Vagina (tissue), 2 donors: ENCODE results near the gene BTF3. TPM values are rescaled to one million over a fixed set of nuclear protein-coding genes. Genes with fewer than 3 reads are reported as not detected.

ENCODE experiments used
- DNase-seq, 2 donors: peaks; one replicate each; pipeline ENCODE4 v3.0.0-alpha.2; 2017; ENCODE audit errors: extremely low spot score in 2 of 2
- H3K27ac ChIP-seq: fragments of 200-600 bp; sonication (generic); one replicate; pipeline ENCODE4 v1.5.1; 2019
- H3K27me3 ChIP-seq: fragments of 200-600 bp; sonication (generic); one replicate; pipeline ENCODE4 v1.5.1; 2019
- H3K36me3 ChIP-seq, 2 donors: fragments of 200-600 bp; sonication (generic); one replicate each; pipeline ENCODE4 v1.5.1; 2017 to 2019
- H3K4me1 ChIP-seq: fragments of 200-600 bp; sonication (generic); one replicate; pipeline ENCODE4 v1.5.1; 2019
- H3K4me3 ChIP-seq, 2 donors: fragments of 200-600 bp; sonication (generic); 1 replicate in 1 of 2; 2 replicates in 1 of 2; pipeline ENCODE4 v1.5.1; 2016 to 2019
- H3K9me3 ChIP-seq: fragments of 200-600 bp; sonication (generic); one replicate; pipeline ENCODE4 v1.5.1; 2019
- CTCF ChIP-seq, 3 experiments: fragments of 450-650 bp in 2 of 3; fragments of 200-600 bp in 1 of 3; sonication (generic) in 1 of 3; IDR thresholded peaks; one replicate each; pipeline ENCODE4 v1.5.1; 2017 to 2019; ENCODE audit warnings: antibody characterized with exemption in 3 of 3, mild to moderate bottlenecking in 2 of 3, moderate library complexity in 2 of 3
- POLR2A ChIP-seq, 2 donors: fragments of 450-650 bp; IDR thresholded peaks; one replicate each; pipeline ENCODE4 v1.6.1; 2017; ENCODE audit warnings: antibody characterized with exemption in 2 of 2, mild to moderate bottlenecking in 2 of 2, moderate library complexity in 2 of 2
- POLR2AphosphoS5 ChIP-seq, 2 donors: sonication (generic); formaldehyde crosslinking; IDR thresholded peaks; one replicate each; pipeline ENCODE4 v1.9.0; 2017; ENCODE audit warnings: antibody characterized with exemption in 2 of 2, mild to moderate bottlenecking in 2 of 2, low read depth in 1 of 2; ENCODE audit not compliant: insufficient read depth in 1 of 2
- intact Hi-C: fragments of 100-400 bp; cut with DNase I; formaldehyde crosslinking; loops from one replicate; pipeline ENCODE4 v1.15.1; 2023
- total RNA-seq: library from RNA; depleted of rRNA; stranded (reverse); fragments of >200 nt; gene quantifications from one replicate; pipeline ENCODE4 v1.2.3, GENCODE V29; 2016

The BTF3 gene
- total RNA-seq, 1 donor from 2014 or later = 537 TPM

- H3K27ac ChIP-seq = no peak overlapping the region
- H3K4me1 ChIP-seq = no peaks in the 10 kb centered on the region
- intact Hi-C loops = no loop called here
- no peaks in the 10 kb centered on the region for H3K36me3 ChIP-seq
- no peaks in the 10 kb centered on the region for H3K27me3 ChIP-seq
- TF ChIP-seq CTCF (IDR thresholded peaks at IDR 0.05) (no peak), POLR2AphosphoS5 (IDR thresholded peaks at IDR 0.05; ENCODE audit: insufficient read depth in 1 of 2, low read depth in 1 of 2) (no peak), POLR2A (IDR thresholded peaks at IDR 0.05) (no peak)
- no peaks in the 10 kb centered on the region for H3K9me3 ChIP-seq
- H3K4me3 ChIP-seq = no peak overlapping the region
- DNase-seq = no peak
Measured at GRCh38 chr5:73528248-73528647, 30.0 kb downstream of the BTF3 start.

- intact Hi-C loops = no loop called here
- no peak for TF ChIP-seq POLR2AphosphoS5 (IDR thresholded peaks at IDR 0.05; ENCODE audit: insufficient read depth in 1 of 2, low read depth in 1 of 2)
- TF ChIP-seq CTCF (IDR thresholded peaks at IDR 0.05) = no peak
- TF ChIP-seq POLR2A (IDR thresholded peaks at IDR 0.05) = no peak
- Histone ChIP-seq H3K27ac (no peak overlapping the region), H3K9me3 (no peaks in the 10 kb centered on the region), H3K4me1 (no peaks in the 10 kb centered on the region), H3K4me3 (no peak overlapping the region), H3K27me3 (no peaks in the 10 kb centered on the region), H3K36me3 (no peaks in the 10 kb centered on the region)
- no peak for DNase-seq
Measured at GRCh38 chr5:73529081-73529480, 30.8 kb downstream of the BTF3 start.

- H3K9me3 ChIP-seq = no peaks in the 10 kb centered on the region
Measured at GRCh38 chr5:73531356-73531755, 33.1 kb downstream of the BTF3 start.

GRCh38 chr5:73532195-73532594 is 34.0 kb downstream of the BTF3 start:
- DNase-seq = no peak
- TF ChIP-seq CTCF (IDR thresholded peaks at IDR 0.05) (no peak), POLR2A (IDR thresholded peaks at IDR 0.05) (no peak), POLR2AphosphoS5 (IDR thresholded peaks at IDR 0.05; ENCODE audit: insufficient read depth in 1 of 2, low read depth in 1 of 2) (no peak)
- no peaks in the 10 kb centered on the region for H3K9me3 ChIP-seq

More at GRCh38 chr5:73531356-73531755, 33.1 kb downstream of the BTF3 start:
- TF ChIP-seq CTCF (IDR thresholded peaks at IDR 0.05) (no peak), POLR2AphosphoS5 (IDR thresholded peaks at IDR 0.05; ENCODE audit: insufficient read depth in 1 of 2, low read depth in 1 of 2) (no peak), POLR2A (IDR thresholded peaks at IDR 0.05) (no peak)
- DNase-seq = no peak
- intact Hi-C loops = no loop called here
- no peaks in the 10 kb centered on the region for H3K4me1 ChIP-seq
- no peaks in the 10 kb centered on the region for H3K36me3 ChIP-seq
- no peak overlapping the region for H3K27ac ChIP-seq
- H3K27me3 ChIP-seq = no peaks in the 10 kb centered on the region
- H3K4me3 ChIP-seq = no peak overlapping the region

GRCh38 chr5:73534011-73534644 is 35.9 kb downstream of the BTF3 start:
- no peaks in the 10 kb centered on the region for H3K9me3 ChIP-seq
- no peak overlapping the region for H3K4me3 ChIP-seq
- no peaks in the 10 kb centered on the region for H3K27me3 ChIP-seq
- intact Hi-C loops = no loop called here
- DNase-seq = no peak
- H3K36me3 ChIP-seq = no peaks in the 10 kb centered on the region
- no peak overlapping the region for H3K27ac ChIP-seq
- H3K4me1 ChIP-seq = no peaks in the 10 kb centered on the region
- no peak for TF ChIP-seq CTCF (IDR thresholded peaks at IDR 0.05)
- TF ChIP-seq POLR2A (IDR thresholded peaks at IDR 0.05) = no peak
- TF ChIP-seq POLR2AphosphoS5 (IDR thresholded peaks at IDR 0.05; ENCODE audit: insufficient read depth in 1 of 2, low read depth in 1 of 2) = no peak

More at GRCh38 chr5:73532195-73532594, 34.0 kb downstream of the BTF3 start:
- H3K27me3 ChIP-seq = no peaks in the 10 kb centered on the region
- H3K4me3 ChIP-seq = no peak overlapping the region
- no peaks in the 10 kb centered on the region for H3K36me3 ChIP-seq
- H3K4me1 ChIP-seq = no peaks in the 10 kb centered on the region
- H3K27ac ChIP-seq = no peak overlapping the region
- intact Hi-C loops = no loop called here
